ENCODE measurements around the gene SEMA3F.

GRCh38 chr3:50183755-50184154 lies 28.6 kb downstream of the SEMA3F start:
- TF ChIP-seq, protein P1, sequence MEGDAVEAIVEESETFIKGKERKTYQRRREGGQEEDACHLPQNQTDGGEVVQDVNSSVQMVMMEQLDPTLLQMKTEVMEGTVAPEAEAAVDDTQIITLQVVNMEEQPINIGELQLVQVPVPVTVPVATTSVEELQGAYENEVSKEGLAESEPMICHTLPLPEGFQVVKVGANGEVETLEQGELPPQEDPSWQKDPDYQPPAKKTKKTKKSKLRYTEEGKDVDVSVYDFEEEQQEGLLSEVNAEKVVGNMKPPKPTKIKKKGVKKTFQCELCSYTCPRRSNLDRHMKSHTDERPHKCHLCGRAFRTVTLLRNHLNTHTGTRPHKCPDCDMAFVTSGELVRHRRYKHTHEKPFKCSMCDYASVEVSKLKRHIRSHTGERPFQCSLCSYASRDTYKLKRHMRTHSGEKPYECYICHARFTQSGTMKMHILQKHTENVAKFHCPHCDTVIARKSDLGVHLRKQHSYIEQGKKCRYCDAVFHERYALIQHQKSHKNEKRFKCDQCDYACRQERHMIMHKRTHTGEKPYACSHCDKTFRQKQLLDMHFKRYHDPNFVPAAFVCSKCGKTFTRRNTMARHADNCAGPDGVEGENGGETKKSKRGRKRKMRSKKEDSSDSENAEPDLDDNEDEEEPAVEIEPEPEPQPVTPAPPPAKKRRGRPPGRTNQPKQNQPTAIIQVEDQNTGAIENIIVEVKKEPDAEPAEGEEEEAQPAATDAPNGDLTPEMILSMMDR (IDR thresholded peaks at IDR 0.05) = no peak
- TF ChIP-seq POLR2AphosphoS5 (IDR thresholded peaks at IDR 0.05) (no peak), EP300 (IDR thresholded peaks at IDR 0.05) (no peak)

Measured in upper lobe of left lung (tissue), 4 donors.